GM06990 (cell line): ENCODE data around the gene EHD3.

Experiments used
- DNase-seq: peaks from one replicate; pipeline ENCODE4 v3.0.0-alpha.2; 2011; ENCODE audit not compliant: insufficient read length; ENCODE audit errors: extremely low read depth
- H3K27me3 ChIP-seq: replicated peaks from 2 replicates; pipeline ENCODE4 v1.6.0; 2011; ENCODE audit warnings: low read length; ENCODE audit not compliant: control insufficient read depth, insufficient read depth
- H3K36me3 ChIP-seq: 2 replicates; pipeline ENCODE4 v1.5.1; 2011; ENCODE audit warnings: low read length; ENCODE audit not compliant: control insufficient read depth, insufficient read depth
- H3K4me3 ChIP-seq: replicated peaks from 2 replicates; pipeline ENCODE4 v1.5.1; 2011; ENCODE audit warnings: low read depth, mild to moderate bottlenecking, control low read depth, low read length
- TF ChIP-seq, protein P1 (sequence below): IDR thresholded peaks from 2 replicates; pipeline ENCODE4 v1.5.1; 2011; ENCODE audit warnings: low read length, control low read depth, mild to moderate bottlenecking, inconsistent platforms; ENCODE audit not compliant: insufficient read depth, poor library complexity, severe bottlenecking

EHD3 gene

GRCh38 chr2:31236433-31237205 lies 2.7 kb downstream of the EHD3 start:
- no peaks in the 10 kb centered on the region for H3K36me3 ChIP-seq
- no peak overlapping the region for H3K4me3 ChIP-seq
- no peaks in the 10 kb centered on the region for H3K27me3 ChIP-seq
- no peak for DNase-seq
- TF ChIP-seq, protein P1, sequence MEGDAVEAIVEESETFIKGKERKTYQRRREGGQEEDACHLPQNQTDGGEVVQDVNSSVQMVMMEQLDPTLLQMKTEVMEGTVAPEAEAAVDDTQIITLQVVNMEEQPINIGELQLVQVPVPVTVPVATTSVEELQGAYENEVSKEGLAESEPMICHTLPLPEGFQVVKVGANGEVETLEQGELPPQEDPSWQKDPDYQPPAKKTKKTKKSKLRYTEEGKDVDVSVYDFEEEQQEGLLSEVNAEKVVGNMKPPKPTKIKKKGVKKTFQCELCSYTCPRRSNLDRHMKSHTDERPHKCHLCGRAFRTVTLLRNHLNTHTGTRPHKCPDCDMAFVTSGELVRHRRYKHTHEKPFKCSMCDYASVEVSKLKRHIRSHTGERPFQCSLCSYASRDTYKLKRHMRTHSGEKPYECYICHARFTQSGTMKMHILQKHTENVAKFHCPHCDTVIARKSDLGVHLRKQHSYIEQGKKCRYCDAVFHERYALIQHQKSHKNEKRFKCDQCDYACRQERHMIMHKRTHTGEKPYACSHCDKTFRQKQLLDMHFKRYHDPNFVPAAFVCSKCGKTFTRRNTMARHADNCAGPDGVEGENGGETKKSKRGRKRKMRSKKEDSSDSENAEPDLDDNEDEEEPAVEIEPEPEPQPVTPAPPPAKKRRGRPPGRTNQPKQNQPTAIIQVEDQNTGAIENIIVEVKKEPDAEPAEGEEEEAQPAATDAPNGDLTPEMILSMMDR: no peak

DNA sequence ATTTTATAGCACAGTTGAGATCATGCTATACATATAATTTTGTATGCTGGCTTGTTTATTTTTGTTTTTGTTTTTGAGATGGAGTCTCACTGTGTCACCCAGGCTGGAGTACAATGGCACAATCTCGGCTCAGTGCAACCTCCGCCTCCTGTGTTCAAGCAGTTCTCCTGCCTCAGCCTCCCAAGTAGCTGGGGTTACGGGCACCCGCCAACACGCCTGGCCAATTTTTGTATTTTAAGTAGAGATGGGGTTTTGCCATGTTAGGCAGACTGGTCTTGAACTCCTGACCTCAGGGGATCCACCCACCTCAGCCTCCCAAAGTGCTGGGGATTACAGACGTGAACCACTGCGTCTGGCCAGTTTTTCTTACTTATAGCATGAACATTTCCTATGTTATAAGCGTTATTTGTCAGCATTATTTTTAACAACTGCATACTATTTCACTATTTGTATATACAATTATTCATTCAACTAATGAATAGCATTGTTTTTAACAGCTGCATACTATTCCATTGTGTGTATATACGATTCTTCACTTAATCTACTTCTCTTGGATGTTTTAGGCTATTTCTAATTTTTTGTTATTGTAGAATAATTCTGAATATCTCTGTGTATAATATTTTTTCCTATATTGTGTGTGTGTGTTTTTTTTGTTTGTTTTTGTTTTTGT lies 3.5 kb downstream of the EHD3 start:
- DNase-seq: no peak
- TF ChIP-seq, protein P1: no peak
- no peak overlapping the region for H3K4me3 ChIP-seq
- no peaks in the 10 kb centered on the region for H3K27me3 ChIP-seq
- no peaks in the 10 kb centered on the region for H3K36me3 ChIP-seq

DNA sequence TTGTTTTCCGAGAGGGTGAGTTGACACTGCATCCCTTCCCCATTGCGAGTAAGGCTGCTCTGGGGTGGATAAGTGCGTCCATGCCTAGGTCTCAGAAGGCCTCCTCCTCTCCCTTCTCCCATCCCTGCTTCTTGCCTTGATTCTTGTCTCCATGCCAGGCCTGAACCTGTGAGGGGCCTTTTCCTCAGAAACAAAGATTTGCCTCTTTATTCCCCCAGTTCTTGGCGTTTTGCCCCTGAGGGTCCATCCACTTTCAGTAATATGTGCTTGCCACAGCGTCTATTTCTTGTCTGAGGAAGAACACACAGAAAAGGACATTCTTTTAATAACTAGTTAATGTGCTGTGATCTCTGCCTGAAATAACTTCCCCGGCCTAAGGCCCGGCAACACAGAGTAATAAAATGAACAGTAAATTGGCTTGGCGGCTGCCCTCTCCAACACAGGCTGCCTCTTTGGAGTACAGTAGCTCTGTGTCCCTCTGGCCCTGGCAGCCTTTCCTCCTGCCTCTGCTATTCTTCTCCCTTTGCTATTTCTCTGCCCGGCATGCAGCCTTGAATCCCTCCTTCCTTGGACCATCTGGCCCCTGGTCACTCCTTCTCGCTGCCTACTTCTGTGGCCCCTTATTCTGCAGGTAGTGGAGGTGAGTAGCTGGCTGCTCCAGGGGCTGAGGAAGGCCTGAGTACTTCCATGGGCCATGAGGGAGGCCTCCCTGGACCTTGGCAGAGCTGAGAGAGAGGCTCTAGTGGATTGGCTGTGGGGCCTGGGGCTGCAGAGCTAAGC lies 4.4 kb downstream of the EHD3 start:
- Histone ChIP-seq H3K36me3 (no peaks in the 10 kb centered on the region), H3K27me3 (no peaks in the 10 kb centered on the region), H3K4me3 (no peak overlapping the region)
- no peak for DNase-seq
- TF ChIP-seq, protein P1: no peak

- H3K27me3 ChIP-seq: no peaks in the 10 kb centered on the region
- no peak overlapping the region for H3K4me3 ChIP-seq
- DNase-seq: no peak
- H3K36me3 ChIP-seq: no peaks in the 10 kb centered on the region
- TF ChIP-seq, protein P1: no peak
These were observed 5.1 kb downstream of the EHD3 start for GRCh38 chr2:31238906-31239592.

DNA sequence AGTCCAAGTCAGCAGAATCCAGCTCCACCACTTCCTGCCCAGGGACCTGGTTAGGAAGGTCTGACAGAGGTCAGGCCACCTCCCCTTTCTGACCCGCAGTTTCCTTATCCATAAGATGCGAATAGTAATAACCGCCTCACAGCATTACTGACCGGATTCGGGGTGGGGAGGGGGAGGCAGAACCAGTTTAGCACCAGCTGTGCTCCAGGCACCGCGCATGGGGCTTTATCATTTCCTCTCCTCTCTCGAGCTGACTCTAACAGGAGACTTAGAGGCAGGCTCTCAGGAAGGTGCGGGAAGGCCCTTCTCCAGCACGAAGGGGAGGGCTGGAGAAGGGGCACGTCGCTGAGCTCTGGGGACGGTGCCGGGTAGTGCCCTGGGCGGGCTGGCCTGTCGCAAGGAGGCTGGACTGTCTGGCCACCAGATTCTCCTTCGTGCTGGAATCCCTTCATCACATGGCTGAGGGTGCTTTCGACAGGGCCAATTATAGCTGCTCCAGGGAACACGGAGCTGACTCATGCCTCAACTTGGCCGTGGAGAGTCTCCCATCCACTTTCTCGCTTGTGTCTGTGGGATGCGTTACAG lies 5.7 kb downstream of the EHD3 start:
- TF ChIP-seq, protein P1: no peak
- H3K27me3 ChIP-seq: no peaks in the 10 kb centered on the region
- DNase-seq: no peak
- H3K4me3 ChIP-seq: no peak overlapping the region
- H3K36me3 ChIP-seq: no peaks in the 10 kb centered on the region
